Fibroblast of skin of abdomen (primary cell): ENCODE measurements around the gene ADARB2.
"Not testable (repeated sequence)": the region's sequence is repeated elsewhere in the genome, so short reads cannot be mapped to it uniquely, and the experiment has no call there.

Experiments
- DNase-seq: peaks from one replicate; pipeline ENCODE4 v3.0.0-alpha.2; 2013

The ADARB2 gene

DNA sequence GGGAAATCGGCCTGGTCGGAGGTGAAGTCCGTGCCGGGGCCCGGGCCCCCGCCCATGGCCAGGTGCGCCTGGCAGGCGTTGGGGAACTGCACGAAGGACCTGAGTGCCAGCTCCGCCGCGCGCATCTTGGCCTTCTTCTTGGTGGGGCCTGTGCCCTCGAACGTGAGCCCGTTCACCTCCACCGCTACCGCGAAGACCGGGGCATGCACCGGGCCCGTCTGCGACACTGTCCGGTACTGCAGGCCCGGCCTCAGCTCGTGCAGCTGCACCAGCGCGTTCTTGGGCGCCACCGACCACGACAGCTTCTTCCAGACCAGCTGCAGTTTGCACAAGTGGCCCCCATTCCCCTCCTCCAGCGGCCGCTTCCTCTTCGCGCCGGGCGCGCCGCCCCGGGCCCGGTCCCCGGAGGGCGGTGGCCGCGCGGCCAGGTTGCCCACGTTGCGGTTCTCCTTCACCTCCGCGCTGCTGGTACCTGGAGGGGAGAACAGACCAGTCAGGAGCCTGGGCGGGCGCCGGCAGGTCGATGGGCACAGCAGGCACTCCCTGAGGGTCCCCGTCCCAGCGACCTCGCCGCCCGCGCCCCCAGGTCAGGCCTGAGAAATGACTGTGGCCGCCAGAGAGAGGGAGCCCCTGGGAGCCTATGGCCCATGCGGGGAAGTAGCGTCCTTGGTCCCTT is 373.7 kb downstream of the ADARB2 start:
- DNase-seq = no peak

DNA sequence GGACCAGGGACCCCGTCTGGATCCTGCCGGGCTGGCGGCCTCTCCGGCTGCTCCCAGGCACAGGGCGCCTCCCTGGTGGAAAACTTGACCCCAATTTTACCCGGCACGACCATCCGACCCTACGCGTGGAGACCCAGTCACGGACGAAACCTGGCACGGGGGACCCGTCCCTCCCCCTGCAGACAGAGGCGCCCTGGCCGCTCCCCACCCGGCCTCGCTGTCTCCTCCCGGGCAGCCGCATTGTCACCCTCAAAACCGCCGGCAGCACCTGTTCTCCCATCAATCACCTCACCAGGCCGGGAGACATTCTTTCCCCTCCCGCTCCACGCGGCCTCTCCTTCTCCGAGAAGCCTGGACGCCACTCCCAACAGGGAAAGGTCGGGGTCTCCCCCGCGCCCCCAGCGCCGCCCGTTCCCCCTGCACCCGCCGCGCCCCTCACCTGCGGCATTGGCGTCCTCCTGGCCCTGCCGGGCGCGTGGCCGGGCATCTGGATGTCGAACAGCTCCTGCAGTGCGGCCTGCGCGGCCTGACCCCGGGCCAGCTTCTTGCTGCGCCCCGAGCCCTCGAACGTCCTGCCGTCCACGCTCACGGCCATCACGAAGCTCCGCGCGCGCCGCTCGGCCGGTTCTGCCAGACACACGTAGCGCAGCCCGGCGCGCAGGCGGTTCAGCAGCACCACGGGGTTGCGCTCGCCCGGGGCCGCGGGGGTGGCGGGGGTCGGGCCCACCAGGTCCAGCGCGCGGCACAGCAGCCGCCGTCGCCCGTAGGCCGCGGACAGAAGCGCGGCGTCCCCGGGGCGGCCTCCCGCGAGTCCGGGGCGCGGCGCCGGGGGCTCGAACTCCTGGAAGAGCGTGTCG is 374.5 kb downstream of the ADARB2 start:
- no peak for DNase-seq

DNA sequence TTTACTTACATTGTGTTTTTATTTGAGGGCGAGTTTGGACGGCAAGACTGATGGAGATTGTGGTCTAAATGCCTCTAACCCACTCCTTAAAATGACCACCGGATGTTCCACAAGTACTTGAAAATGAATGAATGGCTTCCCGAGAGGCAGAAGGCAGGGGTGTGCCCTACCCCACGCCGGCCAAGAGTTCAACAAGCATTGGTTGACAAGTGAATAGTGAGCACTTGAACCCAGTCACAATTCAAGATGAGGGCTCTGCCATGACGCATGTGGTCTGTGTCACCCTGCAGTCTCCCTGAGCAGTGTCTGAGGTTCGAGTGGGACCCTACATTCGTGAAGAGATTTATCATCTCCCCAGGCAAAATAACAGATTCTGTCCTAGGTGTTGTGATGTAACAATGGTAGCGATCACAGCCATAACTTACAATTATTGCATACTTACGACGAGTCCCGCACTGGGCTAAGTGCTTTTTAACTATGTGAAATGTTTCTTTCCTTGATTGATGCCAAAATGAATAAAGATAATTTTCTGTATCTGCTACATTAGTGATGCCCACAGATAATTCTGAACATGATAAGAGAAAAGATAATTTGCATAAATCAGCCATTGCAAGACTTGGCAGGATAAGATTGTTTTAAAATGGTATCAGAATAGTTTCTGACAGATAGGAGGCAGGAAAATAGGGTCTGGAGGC is 375.8 kb downstream of the ADARB2 start:
- DNase-seq = no peak

DNA sequence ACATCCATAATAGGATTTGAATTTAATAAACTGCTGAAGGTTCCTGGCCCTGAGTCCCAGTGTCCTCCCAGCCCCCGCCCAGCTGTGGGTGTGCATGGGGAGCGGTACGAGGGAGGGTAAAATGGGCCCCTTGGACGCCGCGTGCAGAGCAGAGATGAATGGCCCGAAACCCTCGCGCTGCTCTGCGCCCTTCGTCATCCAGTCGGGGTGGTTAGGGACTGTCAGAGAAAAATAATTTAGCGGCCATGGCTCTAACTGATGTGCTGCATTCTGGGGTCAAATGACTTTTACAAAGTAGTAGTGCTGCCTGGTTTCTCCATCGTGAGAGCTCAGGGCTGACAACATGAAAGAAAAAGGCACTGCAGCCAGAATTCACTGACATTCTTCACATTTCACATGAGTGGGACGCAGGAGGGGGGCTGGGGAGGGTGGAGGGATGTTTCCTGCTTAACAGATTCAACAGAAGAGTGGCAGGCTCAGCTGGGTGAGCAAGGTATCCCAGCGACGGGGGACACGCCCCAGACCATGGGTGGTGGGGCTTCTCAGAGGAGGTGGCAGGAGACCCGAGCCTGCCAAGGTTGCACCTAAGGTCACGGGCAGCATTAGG is 376.7 kb downstream of the ADARB2 start:
- DNase-seq = peak; percentile 88

DNA sequence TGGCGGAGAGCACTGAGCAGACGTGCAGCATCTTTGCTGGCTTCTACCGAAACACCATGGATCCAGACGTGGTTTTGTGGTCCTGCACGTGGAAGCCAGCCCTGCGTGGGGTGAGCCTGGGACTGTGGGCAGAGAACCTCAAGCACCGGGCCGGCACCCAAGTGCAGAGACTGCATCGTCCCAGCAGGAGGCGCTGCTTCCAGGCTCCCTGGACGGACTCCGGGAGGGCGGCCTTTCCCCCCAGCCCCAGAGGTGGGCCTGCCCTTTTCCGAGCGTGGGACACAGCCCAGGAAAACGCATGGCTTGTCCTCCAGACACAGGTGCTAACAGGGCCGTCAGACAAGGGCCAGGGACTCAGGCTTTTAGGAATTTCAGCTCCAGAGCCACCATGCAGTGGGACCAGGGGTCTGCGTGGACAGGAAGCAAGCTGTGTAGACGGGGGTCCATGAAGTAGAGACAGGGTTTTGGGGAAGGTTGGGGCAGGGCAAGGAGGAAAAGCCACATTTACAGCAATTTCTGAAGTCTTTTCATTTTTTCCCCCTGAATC is 377.2 kb downstream of the ADARB2 start:
- peak; percentile 32 for DNase-seq

DNA sequence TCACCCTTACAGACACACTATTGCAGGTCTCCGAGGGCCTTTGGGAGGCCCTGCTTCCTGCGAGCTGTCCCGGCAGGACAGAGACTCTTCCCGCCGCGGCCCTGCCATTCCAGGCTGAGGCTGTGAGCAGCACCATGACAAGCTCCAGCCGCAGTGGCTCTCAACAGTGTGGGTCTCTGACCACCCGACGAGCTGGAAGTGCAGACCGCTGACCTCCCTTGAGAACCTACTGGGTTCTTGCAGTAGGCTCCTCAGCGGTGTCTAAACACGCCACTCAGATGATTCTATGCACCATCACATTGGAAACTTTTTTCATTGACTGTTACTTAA is 377.7 kb downstream of the ADARB2 start:
- no peak for DNase-seq

DNA sequence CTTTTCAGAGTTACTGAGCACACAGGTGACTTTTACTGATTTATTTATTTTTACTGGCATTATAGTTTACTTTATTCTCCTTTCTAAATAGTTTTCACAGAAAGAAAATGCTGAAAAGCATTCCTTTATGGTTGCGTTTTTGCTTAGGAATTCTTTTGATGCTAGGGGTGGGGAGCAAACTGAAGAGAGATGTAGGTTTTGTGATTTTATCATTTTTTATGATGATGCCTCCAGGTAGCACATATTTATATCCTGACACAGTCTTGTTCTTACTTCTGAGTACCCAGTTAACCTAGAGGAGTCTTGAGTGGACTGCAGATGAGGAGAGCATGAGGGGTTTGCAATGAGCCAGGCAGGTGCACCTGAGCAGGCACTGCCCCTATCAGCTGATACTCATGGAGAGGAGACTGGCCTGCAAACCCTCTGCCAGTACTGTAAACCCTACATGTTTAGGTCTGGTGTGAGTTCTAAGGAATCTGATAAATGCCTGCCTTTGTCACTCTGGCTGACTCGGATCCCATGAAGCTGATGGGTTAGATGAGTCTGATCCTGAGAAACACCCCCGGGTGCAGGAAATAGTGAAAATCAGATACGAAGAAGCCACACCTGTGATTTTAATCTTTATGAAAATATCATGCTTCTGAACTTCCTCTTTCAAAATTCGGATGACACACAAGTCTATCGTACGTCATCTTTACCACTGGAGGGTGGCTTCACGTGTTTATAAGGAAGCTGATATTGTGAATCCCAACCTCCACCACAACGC is 378.3 kb downstream of the ADARB2 start:
- no peak for DNase-seq

DNA sequence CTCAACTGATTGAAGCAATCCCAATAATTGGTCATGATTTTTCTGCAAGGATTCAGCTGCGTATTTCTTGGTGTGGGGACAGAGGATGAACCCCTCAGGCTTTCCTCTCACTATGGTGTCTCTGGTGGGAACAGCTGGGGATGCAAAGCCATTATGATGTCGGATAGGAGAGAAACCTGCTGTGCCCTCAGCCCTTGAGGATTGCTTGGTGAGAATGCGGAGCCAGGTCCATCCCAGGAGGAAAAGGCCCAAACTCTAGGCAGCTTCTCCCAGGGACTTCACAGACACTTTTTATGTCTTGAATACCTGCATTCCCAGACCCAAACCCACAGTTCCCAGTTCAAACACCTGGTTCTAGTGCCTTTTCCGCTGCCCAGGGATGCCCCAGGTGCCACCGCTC is 379.2 kb downstream of the ADARB2 start:
- no peak for DNase-seq

DNA sequence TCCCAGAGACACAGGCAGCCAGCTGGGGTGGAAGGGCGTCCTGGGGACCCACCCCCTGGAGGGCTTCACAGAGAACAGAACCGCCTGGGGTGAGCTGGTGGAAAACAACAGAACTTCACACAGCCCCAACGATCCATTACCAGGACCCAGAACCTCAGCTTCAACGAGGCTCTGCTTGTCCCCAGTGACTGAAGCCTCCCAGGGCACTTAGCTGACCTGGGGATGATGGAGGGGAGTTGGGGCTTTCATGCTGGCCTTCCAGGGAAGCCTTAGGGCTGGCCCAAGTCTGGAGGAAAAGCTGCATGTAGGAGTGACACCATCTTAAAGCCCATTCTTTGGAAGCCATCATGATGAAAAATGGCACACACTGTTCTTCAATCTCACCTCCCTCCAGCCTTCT is 381.0 kb downstream of the ADARB2 start:
- no peak for DNase-seq

DNA sequence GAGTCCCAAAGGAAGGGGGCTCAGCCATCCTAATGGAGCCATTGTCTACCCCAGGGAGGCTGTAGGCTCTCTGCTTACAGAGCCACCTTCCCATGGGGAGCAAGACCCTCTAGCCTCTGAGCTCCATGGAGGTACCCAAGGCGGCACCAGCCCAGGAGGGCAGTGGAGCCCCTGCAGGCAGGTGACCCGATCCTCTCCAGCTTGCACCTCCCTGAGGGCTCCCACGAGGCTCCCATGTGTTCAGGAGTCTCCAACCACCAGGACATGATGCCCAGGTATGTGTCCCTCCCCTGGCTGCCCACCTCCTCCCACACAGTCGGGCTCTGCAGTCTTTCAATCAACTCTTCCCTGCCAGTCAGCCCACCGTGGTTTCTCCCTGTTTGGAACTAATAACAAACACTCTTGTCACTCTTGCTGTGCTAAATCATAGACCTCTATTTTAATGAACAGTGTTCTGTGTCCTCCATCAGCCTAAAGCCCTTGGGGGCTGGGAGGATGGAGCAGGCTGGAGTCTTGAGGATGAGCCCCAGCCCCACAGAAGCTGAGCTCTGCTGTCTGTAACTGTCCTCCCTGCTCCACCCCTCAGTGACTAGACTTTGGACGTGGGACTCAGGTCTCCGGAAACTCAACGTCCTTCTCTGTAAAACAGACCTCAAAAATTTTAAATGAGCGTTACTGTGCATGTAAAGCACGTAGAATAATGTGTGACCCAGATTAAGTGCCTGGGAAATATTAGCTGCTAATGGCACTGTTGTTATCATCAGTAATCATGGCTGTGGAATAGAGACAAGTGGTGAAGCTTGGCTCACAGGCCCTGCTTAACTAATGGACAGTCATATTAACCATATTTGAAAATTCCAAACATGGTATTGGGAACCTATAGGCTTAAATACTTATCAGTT is 382.3 kb downstream of the ADARB2 start:
- DNase-seq = no peak

DNA sequence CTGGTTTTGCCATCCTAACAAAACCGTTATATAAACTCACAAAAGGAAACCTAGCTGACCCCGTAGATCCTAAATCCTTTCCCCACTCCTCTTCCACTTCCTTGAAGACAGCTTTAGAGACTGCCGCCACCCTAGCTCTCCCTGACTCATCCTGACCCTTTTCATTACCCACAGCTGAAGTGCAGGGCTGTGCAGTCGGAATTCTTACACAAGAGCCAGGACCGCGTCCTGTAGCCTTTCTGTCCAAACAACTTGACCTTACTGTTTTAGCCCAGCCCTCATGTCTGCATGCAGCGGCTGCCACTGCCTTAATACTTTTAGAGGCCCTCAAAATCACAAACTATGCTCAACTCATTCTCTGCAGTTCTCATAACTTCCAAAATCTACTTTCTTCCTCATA is 385.0 kb downstream of the ADARB2 start:
- DNase-seq = not testable (repeated sequence)

DNA sequence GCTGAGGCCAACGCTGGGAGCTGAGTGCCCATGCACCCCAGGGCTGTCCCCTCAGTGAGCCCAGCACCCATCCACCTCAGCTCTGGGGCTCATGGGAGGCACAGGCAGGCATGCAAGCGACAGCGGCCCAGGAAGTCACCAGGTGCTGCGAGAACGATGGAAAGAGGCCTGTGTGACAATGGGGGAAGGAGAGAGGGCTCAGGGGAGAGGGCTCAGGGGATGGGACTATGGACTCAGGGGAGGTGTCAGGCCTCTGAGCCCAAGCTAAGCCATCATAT is 388.6 kb downstream of the ADARB2 start:
- no peak for DNase-seq

DNA sequence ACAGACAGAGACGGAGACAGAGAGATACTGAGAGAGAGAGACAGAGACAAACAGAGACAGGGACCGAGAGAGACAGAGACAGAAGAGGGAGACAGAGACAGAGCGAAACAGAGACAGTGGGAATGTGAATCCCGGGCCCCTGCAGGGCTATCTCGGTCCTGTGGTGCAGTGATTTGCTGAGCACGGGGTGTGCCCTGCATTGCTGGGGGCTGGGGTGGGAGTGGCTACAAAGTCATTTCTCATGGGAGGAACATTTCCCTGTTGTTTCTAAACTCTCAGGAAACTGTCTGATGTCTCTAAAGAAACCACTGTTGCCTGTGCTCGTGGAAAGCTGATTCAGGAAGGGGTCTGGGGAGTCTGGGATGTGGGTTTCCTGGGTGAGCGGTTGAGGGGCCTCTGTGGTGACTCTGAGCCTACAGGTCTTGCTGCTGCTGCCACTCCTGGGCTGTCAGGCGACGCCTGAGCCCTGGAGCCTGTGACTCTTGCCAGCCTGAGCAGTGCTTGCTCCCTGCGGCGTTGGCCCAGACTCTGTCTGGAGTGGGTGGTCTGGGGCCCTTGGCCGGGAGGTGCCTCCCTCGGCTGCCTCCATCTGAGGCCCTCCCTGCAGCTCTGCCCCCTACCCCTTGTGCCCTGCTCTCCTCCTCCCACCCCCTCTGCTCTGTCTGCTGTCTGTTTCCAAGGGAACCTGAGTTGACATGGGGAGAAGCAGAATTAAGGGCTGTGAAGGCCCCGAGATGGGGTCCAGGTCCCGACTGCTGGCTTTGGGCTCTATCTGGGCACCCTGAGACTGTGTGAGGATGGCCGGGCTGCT is 389.2 kb downstream of the ADARB2 start:
- DNase-seq = no peak

DNA sequence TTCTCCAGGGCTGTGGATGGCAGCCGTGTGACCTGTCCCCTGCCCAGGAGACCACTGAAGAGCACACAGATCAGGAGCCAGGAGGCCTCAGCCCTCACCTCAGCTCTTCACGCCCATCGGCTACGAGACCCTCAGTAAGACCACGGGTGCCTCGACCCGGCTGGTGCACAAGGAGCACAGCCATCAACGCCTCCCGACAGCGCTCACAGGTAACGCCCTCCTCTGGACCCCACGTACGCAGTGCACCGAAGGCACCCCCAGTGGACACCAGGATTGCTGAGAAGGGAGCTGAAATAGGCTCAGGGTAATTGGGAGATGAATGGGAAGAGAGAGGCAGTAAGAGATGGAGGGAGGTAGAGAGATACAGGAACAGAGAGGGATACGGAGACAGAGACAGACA is 389.8 kb downstream of the ADARB2 start:
- no peak for DNase-seq

DNA sequence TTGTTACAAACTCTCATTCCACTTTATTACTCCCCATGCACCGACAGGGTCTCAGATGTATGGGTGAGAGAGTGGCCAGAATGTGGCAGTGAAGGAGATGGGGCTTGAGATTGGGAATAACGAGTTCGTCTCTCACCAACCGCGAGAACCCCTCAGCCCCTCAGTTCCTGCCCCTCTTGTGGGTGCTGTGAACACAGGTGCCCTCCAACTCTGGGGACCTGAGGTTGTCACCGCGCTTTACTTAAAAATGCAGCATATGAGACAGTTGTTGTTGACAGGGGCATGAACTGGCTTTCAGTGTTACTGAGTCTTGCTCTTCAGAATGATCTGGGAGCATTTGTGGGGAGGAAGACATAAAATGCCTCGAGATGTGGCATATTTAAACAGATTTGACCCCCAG is 391.1 kb downstream of the ADARB2 start:
- no peak for DNase-seq

DNA sequence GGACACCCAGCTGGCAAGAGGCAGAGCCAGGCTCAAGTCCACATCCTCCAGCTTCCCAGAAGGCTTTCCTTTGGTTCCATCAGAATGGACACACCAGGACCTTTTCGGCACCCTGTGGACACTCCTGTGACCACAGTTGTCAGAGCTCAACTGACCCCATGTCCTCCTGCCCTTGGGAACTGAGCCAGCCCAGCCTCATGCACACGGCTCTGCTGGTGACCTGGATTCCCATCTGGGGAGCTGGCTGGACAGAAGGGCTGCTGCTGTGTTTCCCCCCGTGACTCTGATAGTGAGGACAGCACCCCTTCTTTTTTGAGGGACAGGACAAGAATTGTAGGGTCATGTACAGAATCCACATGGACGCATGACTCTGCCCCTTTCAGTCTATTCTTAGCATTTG is 392.0 kb downstream of the ADARB2 start:
- no peak for DNase-seq

DNA sequence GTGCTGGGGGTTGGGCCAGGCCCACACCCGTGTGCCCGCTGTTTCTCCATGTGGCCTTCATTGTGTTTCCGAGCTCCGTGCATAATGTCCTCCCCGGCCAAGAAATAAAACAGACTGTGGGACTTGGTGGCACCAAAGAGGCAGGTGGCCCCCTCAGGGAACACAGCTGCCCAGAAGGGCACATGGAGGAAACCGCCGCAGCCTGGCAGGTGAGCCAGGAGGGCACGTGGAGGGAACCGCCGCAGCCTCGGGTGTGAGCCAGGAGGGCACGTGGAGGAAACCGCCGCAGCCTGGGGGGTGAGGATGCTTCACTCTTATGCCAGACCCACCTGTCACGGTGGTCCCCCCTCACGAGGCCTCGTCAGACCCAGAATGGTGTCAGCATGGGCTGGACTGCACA is 392.5 kb downstream of the ADARB2 start:
- DNase-seq = no peak

DNA sequence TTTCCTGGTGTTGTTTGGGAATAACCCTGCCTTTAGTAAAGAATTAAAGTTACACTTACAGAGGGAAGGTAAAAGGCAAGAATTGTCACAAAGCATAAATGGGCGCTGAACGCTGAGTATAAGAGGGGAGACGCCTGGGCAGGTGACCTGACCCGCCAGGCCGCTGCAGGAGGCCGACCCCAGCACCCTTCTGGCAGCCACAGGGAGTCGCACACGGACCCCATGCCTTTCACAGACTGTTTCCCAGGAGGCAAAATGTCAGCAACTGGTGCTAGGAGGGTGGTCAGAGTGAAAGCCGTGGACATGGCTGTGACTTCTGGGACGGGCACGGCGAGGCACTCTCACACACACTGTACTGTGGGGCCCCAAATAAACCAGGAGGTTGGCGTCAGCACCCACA is 392.9 kb downstream of the ADARB2 start:
- DNase-seq = no peak

DNA sequence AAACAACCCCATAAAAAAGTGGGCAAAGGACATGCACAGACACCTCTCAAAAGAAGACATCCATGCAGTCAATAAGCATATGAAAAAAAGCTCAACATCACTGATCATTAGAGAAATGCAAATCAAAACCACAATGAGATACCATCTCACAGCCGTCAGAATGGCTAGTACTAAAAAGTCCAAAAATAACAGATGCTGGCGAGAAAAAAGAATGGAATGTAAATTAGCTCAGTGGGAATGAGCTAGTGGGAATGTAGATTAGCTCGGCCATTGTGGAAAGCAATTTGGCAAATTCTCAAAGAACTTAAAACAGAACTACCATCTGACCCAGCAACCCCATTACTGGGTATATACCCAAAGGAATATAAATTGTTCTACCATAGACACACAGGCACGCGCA is 394.1 kb downstream of the ADARB2 start:
- DNase-seq = peak; percentile 9

DNA sequence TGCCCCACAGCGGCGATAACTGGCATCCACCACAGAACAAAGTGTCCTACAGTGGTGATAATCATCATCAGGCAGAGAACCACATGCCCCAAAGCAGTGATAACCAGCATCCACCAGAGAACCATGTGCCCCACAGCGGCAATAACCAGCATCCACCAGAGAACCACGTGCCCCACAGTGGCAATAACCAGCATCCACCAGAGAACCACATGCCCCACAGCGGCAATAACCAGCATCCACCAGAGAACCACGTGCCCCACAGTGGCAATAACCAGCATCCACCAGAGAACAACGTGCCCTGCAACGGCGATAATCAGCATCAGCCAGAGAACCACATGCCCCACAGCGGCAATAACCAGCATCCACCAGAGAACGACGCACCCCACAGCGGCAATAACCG is 396.3 kb downstream of the ADARB2 start:
- not testable (repeated sequence) for DNase-seq

DNA sequence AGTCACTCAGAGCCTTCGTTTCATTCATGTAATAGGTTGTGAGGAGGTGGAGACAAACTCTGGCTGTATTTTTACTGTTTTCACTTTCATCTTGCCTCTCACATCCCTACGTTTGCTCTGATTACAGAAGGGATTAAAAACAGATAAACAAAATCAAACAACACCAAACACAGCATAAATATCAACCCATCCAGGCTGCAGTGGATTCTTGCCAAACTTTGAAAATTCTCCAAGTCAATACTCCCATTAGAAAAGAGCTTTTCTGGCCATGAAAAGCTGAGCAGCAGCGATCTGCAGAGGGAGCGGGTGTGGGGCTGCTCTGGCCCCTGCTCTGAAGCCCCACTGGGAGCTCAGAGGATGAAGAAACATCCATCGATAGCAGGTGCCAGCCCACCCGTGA is 397.9 kb downstream of the ADARB2 start:
- DNase-seq = no peak
